ENCODE results near the gene ARHGEF37.
A peak's percentile ranks its signal among the peaks of the same experiment; 100 is the strongest.
"Not testable (repeated sequence)": the region's sequence is repeated elsewhere in the genome, so short reads cannot be mapped to it uniquely, and the experiment has no call there.

Gene ARHGEF37

GRCh38 chr5:149551227-149552037 is 29.9 kb upstream of the ARHGEF37 start, which contains the start of gene CSNK1A1:
Gene CSNK1A1 (minus strand): TSS chr5:149551439. CDS start chr5:149550964, 475 bp downstream.
- H3K9me3 ChIP-seq (ENCODE audit: control insufficient read depth, insufficient read depth, low read length) = no peaks in the 10 kb centered on the region
- peak within 1 kb of the TSS; percentile 97 for H3K9ac ChIP-seq (ENCODE audit: low read depth, low read length)
- peaks cover 23% of the 10 kb centered on the region for H3K36me3 ChIP-seq (ENCODE audit: insufficient read depth, low read length)
- peaks cover 3% of the 10 kb centered on the region; the same call in 1 of the 2 replicates for H3K4me1 ChIP-seq (ENCODE audit: insufficient read depth, low read length)

GRCh38 chr5:149552038-149552494 is 29.2 kb upstream of the ARHGEF37 start:
- Histone ChIP-seq H3K4me1 (ENCODE audit: insufficient read depth, low read length) (peaks cover 3% of the 10 kb centered on the region; the same call in 1 of the 2 replicates), H3K9ac (ENCODE audit: low read depth, low read length) (peak overlapping the region; percentile 97), H3K36me3 (ENCODE audit: insufficient read depth, low read length) (peaks cover 23% of the 10 kb centered on the region), H3K9me3 (ENCODE audit: control insufficient read depth, insufficient read depth, low read length) (no peaks in the 10 kb centered on the region)

GRCh38 chr5:149552553-149553160 is 28.6 kb upstream of the ARHGEF37 start:
- Histone ChIP-seq H3K36me3 (ENCODE audit: insufficient read depth, low read length) (peaks cover 23% of the 10 kb centered on the region), H3K9ac (ENCODE audit: low read depth, low read length) (peak overlapping the region; percentile 97), H3K9me3 (ENCODE audit: control insufficient read depth, insufficient read depth, low read length) (no peaks in the 10 kb centered on the region), H3K4me1 (ENCODE audit: insufficient read depth, low read length) (peaks cover 3% of the 10 kb centered on the region; the same call in 1 of the 2 replicates)

GRCh38 chr5:149559706-149560105 is 21.6 kb upstream of the ARHGEF37 start:
- peaks cover 23% of the 10 kb centered on the region for H3K4me1 ChIP-seq (ENCODE audit: insufficient read depth, low read length)
- H3K36me3 ChIP-seq (ENCODE audit: insufficient read depth, low read length) = no peaks in the 10 kb centered on the region
- H3K9ac ChIP-seq (ENCODE audit: low read depth, low read length) = no peak overlapping the region
- no peaks in the 10 kb centered on the region for H3K9me3 ChIP-seq (ENCODE audit: control insufficient read depth, insufficient read depth, low read length)

- no peaks in the 10 kb centered on the region for H3K9me3 ChIP-seq (ENCODE audit: control insufficient read depth, insufficient read depth, low read length)
- H3K36me3 ChIP-seq (ENCODE audit: insufficient read depth, low read length) = no peaks in the 10 kb centered on the region
- H3K4me1 ChIP-seq (ENCODE audit: insufficient read depth, low read length) = peaks cover 23% of the 10 kb centered on the region
- H3K9ac ChIP-seq (ENCODE audit: low read depth, low read length) = peak overlapping the region; percentile 30; the same call in 1 of the 2 replicates
Observed at GRCh38 chr5:149561848-149562247, 19.4 kb upstream of the ARHGEF37 start.

GRCh38 chr5:149563466-149563865 is 17.8 kb upstream of the ARHGEF37 start:
- no peak overlapping the region; the same call in 1 of the 2 replicates for H3K9ac ChIP-seq (ENCODE audit: low read depth, low read length)
- peaks cover 23% of the 10 kb centered on the region for H3K4me1 ChIP-seq (ENCODE audit: insufficient read depth, low read length)
- H3K9me3 ChIP-seq (ENCODE audit: control insufficient read depth, insufficient read depth, low read length) = no peaks in the 10 kb centered on the region
- H3K36me3 ChIP-seq (ENCODE audit: insufficient read depth, low read length) = no peaks in the 10 kb centered on the region

- not testable (repeated sequence) for H3K36me3 ChIP-seq (ENCODE audit: insufficient read depth, low read length); H3K9me3 ChIP-seq (ENCODE audit: control insufficient read depth, insufficient read depth, low read length); H3K9ac ChIP-seq (ENCODE audit: low read depth, low read length)
- peaks cover 21% of the 10 kb centered on the region for H3K4me1 ChIP-seq (ENCODE audit: insufficient read depth, low read length)
Observed at GRCh38 chr5:149564542-149565140, 16.7 kb upstream of the ARHGEF37 start.

- peaks cover 12% of the 10 kb centered on the region for H3K4me1 ChIP-seq (ENCODE audit: insufficient read depth, low read length)
Observed at GRCh38 chr5:149567226-149567625, 14.1 kb upstream of the ARHGEF37 start.

GRCh38 chr5:149572170-149572569 is 9.1 kb upstream of the ARHGEF37 start:
- H3K9me3 ChIP-seq (ENCODE audit: control insufficient read depth, insufficient read depth, low read length) = no peaks in the 10 kb centered on the region
- no peaks in the 10 kb centered on the region for H3K36me3 ChIP-seq (ENCODE audit: insufficient read depth, low read length)
- H3K4me1 ChIP-seq (ENCODE audit: insufficient read depth, low read length) = no peaks in the 10 kb centered on the region
- H3K9ac ChIP-seq (ENCODE audit: low read depth, low read length) = no peak overlapping the region

More at GRCh38 chr5:149567226-149567625, 14.1 kb upstream of the ARHGEF37 start:
- H3K36me3 ChIP-seq (ENCODE audit: insufficient read depth, low read length) = no peaks in the 10 kb centered on the region
- H3K9ac ChIP-seq (ENCODE audit: low read depth, low read length) = no peak overlapping the region
- no peaks in the 10 kb centered on the region for H3K9me3 ChIP-seq (ENCODE audit: control insufficient read depth, insufficient read depth, low read length)

GRCh38 chr5:149572576-149573231 is 8.6 kb upstream of the ARHGEF37 start:
- no peaks in the 10 kb centered on the region for H3K9me3 ChIP-seq (ENCODE audit: control insufficient read depth, insufficient read depth, low read length)
- no peaks in the 10 kb centered on the region for H3K4me1 ChIP-seq (ENCODE audit: insufficient read depth, low read length)
- H3K9ac ChIP-seq (ENCODE audit: low read depth, low read length) = no peak overlapping the region
- H3K36me3 ChIP-seq (ENCODE audit: insufficient read depth, low read length) = no peaks in the 10 kb centered on the region

GRCh38 chr5:149575131-149575530 is 6.2 kb upstream of the ARHGEF37 start:
- H3K4me1 ChIP-seq (ENCODE audit: insufficient read depth, low read length) = no peaks in the 10 kb centered on the region
- H3K36me3 ChIP-seq (ENCODE audit: insufficient read depth, low read length) = no peaks in the 10 kb centered on the region
- H3K9me3 ChIP-seq (ENCODE audit: control insufficient read depth, insufficient read depth, low read length) = no peaks in the 10 kb centered on the region
- H3K9ac ChIP-seq (ENCODE audit: low read depth, low read length) = no peak overlapping the region

GRCh38 chr5:149576021-149576420 is 5.3 kb upstream of the ARHGEF37 start:
- H3K9ac ChIP-seq (ENCODE audit: low read depth, low read length) = no peak overlapping the region
- no peaks in the 10 kb centered on the region for H3K36me3 ChIP-seq (ENCODE audit: insufficient read depth, low read length)
- no peaks in the 10 kb centered on the region for H3K4me1 ChIP-seq (ENCODE audit: insufficient read depth, low read length)
- no peaks in the 10 kb centered on the region for H3K9me3 ChIP-seq (ENCODE audit: control insufficient read depth, insufficient read depth, low read length)

GRCh38 chr5:149578896-149579295 is 2.4 kb upstream of the ARHGEF37 start:
- no peaks in the 10 kb centered on the region for H3K4me1 ChIP-seq (ENCODE audit: insufficient read depth, low read length)
- H3K36me3 ChIP-seq (ENCODE audit: insufficient read depth, low read length) = no peaks in the 10 kb centered on the region
- H3K9ac ChIP-seq (ENCODE audit: low read depth, low read length) = no peak overlapping the region
- H3K9me3 ChIP-seq (ENCODE audit: control insufficient read depth, insufficient read depth, low read length) = no peaks in the 10 kb centered on the region

GRCh38 chr5:149580808-149581191 is 498 bp upstream of the ARHGEF37 start:
- Histone ChIP-seq H3K9ac (ENCODE audit: low read depth, low read length) (peak overlapping the region; percentile 64; the same call in 1 of the 2 replicates), H3K36me3 (ENCODE audit: insufficient read depth, low read length) (no peaks in the 10 kb centered on the region), H3K4me1 (ENCODE audit: insufficient read depth, low read length) (no peaks in the 10 kb centered on the region), H3K9me3 (ENCODE audit: control insufficient read depth, insufficient read depth, low read length) (no peaks in the 10 kb centered on the region)
